GM23248 (cell line): ENCODE data around the gene NFATC3.
"Not testable (repeated sequence)": the region's sequence is repeated elsewhere in the genome, so short reads cannot be mapped to it uniquely, and the experiment has no call there.

Experiments used
- EZH2 ChIP-seq: fragments of 200-600 bp; sonication (generic); IDR thresholded peaks from 2 replicates; pipeline ENCODE4 v1.6.1; 2018; ENCODE audit warnings: antibody characterized with exemption, mild to moderate bottlenecking; ENCODE audit not compliant: insufficient read depth, poor library complexity, severe bottlenecking
- EZH2phosphoT487 ChIP-seq: fragments of 200-600 bp; sonication (generic); IDR thresholded peaks from 2 replicates; pipeline ENCODE4 v1.6.1; 2018; ENCODE audit warnings: antibody characterized with exemption, moderate library complexity, mild to moderate bottlenecking, low read depth; ENCODE audit not compliant: insufficient read depth

DNA sequence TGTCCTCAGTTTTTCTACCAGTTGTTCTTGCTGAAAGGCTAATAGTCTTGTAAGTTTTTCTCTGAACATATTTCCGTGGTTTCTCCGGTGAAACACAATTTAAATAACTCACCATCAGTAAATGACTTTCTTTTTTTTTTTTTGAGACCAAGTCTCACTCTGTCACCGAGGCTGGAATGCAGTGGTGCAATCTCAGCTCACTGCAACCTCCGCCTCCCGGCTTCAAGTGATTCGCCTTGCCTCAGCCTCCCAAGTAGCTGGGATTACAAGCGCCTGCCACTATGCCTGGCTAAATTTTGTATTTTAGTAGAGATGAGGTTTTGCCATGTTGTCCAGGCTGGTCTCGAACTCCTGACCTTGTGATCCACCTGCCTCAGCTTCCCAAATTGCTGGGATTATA, 29.8 kb downstream of the NFATC3 start:
- not testable (repeated sequence) for TF ChIP-seq EZH2, EZH2phosphoT487
